ENCODE results near the gene GLRX3. TPM values are rescaled to one million over a fixed set of nuclear protein-coding genes. Genes with fewer than 3 reads are reported as not detected.

The GLRX3 gene
- total and polyA plus RNA-seq, 9 donors: 25.5 to 62.3 (median 46.1) TPM

- Histone ChIP-seq H3K27ac (no peak overlapping the region), H3K4me3 (no peak overlapping the region), H3K9me3 (no peaks in the 10 kb centered on the region), H3K36me3 (no peaks in the 10 kb centered on the region), H3K4me1 (ENCODE audit: insufficient read depth) (no peaks in the 10 kb centered on the region), H3K27me3 (no peaks in the 10 kb centered on the region)
- DNase-seq: peak in 1 of 5 donors; percentile 35
- TF ChIP-seq CTCF (IDR thresholded peaks at IDR 0.05): peak in 2 of 3 donors; percentile 14 to 21
- TF ChIP-seq POLR2A (IDR thresholded peaks at IDR 0.05): no peak
- 7 to 15% (median 8%) methylated on average over 10 of the region's 10 CpGs for WGBS, 3 donors
- intact Hi-C loops (cut with DNase I): no loop called here
Observed at GRCh38 chr10:130127364-130128061, 8.7 kb upstream of the GLRX3 start.

DNA sequence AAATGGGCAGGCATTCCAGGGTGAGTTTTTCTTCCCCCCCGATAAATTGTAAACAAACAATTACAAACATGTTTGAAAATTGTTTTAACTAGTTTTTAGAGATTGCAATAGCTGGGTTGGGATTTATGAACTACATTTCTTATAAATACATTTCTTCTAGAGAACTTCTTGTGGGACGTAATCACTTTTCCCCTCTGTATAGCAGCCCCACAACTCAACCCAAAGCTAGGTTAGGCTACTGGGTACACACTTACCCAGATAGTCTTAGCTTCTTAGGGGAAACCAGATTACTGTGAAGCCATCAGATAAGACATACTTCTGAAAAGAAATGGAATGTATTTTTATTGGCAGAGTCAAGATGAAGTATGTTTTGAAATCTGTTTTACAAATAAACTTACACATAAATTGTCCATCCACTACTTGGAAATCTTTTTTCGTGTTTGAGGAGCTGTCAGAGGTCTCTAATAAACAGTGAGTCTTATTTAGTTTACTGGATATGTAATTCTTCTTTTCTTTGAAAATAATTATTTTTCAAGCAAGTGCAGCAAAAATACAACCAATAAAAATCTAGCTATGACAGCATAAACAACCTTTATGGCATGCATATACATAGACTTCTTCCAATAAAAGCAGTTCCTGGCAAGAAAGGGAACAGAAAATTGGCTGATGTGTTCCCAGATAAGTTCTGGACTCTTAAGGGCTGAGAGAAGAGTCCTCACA is 8.0 kb upstream of the GLRX3 start:
- Histone ChIP-seq H3K9me3 (no peaks in the 10 kb centered on the region), H3K27ac (no peak overlapping the region), H3K4me1 (ENCODE audit: insufficient read depth) (no peaks in the 10 kb centered on the region), H3K27me3 (no peaks in the 10 kb centered on the region), H3K4me3 (no peak overlapping the region), H3K36me3 (no peaks in the 10 kb centered on the region)
- TF ChIP-seq CTCF (IDR thresholded peaks at IDR 0.05): no peak
- TF ChIP-seq EP300 (IDR thresholded peaks at IDR 0.05): no peak
- no peak for TF ChIP-seq POLR2A (IDR thresholded peaks at IDR 0.05)
- WGBS, 3 donors: 12 to 27% (median 19%) methylated on average over 3 of the region's 3 CpGs
- intact Hi-C loops (cut with DNase I): no loop called here
- no peak for DNase-seq

GRCh38 chr10:130128922-130129321 is 7.3 kb upstream of the GLRX3 start:
- intact Hi-C loops (cut with DNase I): no loop called here
- 18 to 32% (median 26%) methylated on average over 27 of the region's 27 CpGs for WGBS, 3 donors
- Histone ChIP-seq H3K36me3 (no peaks in the 10 kb centered on the region), H3K27me3 (no peaks in the 10 kb centered on the region), H3K4me1 (ENCODE audit: insufficient read depth) (no peaks in the 10 kb centered on the region), H3K9me3 (no peaks in the 10 kb centered on the region), H3K4me3 (no peak overlapping the region), H3K27ac (no peak overlapping the region)
- TF ChIP-seq CTCF (IDR thresholded peaks at IDR 0.05): no peak
- no peak for TF ChIP-seq POLR2A (IDR thresholded peaks at IDR 0.05)
- TF ChIP-seq EP300 (IDR thresholded peaks at IDR 0.05): no peak
- no peak for DNase-seq

DNA sequence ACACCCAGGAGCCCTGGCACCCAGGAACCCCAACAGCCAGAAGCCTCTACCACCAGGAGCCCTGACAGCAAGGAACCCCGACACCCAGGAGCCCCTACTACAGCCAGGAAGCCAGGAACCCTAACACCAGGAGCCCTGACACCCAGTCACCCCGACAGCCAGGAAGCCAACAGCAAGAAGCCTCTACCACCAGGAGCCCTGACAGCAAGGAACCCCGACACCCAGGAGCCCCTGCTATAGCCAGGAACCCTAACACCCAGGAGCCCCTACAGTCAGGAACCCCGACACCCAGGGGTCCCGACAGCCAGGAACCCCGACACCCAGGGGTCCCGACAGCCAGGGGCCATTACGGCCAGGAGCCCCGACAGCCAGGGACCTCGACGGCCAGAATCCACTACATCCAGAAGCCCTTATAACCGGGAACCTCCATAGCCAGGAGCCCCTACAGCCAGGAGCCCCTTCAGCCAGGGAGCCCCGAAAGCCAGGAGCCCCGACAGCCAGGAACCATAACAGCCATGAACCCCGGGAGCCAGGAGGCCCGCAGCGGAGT is 440 bp upstream of the GLRX3 start:
- intact Hi-C loops (cut with DNase I): loop anchor here in 2 of 4 donors (2.0 kb wide), 2 partner anchors 23 to 25 kb away; partner anchors contain the start of gene C10orf143 (in 1 of the 2)
- WGBS, 3 donors: 15 to 31% (median 16%) methylated on average over 10 to 17 of the region's 17 CpGs
- Histone ChIP-seq H3K9me3 (no peaks in the 10 kb centered on the region), H3K27ac (peak overlapping the region in 1 of 2 donors; percentile 58), H3K36me3 (no peaks in the 10 kb centered on the region), H3K4me3 (peak overlapping the region; percentile 94), H3K4me1 (ENCODE audit: insufficient read depth) (peaks cover 16% of the 10 kb centered on the region), H3K27me3 (no peaks in the 10 kb centered on the region)
- DNase-seq: no peak
- TF ChIP-seq CTCF (IDR thresholded peaks at IDR 0.05) (no peak), EP300 (IDR thresholded peaks at IDR 0.05) (no peak), POLR2A (IDR thresholded peaks at IDR 0.05) (no peak)
